ENCODE data around the gene TSFM. TPM values are rescaled to one million over a fixed set of nuclear protein-coding genes. Genes with fewer than 3 reads are reported as not detected.

The TSFM gene
- total RNA-seq, 1 donor from 2014 or later, result 53.7 TPM

GRCh38 chr12:57806677-57807076, 24.1 kb downstream of the TSFM start:
- peaks cover 7% of the 10 kb centered on the region for H3K4me1 ChIP-seq
- intact Hi-C loops (cut with micrococcal nuclease), result loop anchor here (10.0 kb wide), 1 partner anchor 98 kb away; no protein-coding TSS in a partner anchor
- H3K27ac ChIP-seq (replicated peaks), result no peak overlapping the region
- H3K27me3 ChIP-seq (ENCODE audit: low read depth), result no peaks in the 10 kb centered on the region
- no peak for DNase-seq
- peaks cover 78% of the 10 kb centered on the region for H3K36me3 ChIP-seq
- H3K4me3 ChIP-seq, result no peak overlapping the region
- TF ChIP-seq CTCF (IDR thresholded peaks at IDR 0.05; ENCODE audit: borderline replicate concordance), result no peak
- H3K9me3 ChIP-seq (replicated peaks), result no peaks in the 10 kb centered on the region

- no peak overlapping the region for H3K27ac ChIP-seq (replicated peaks)
- no peaks in the 10 kb centered on the region for H3K9me3 ChIP-seq (replicated peaks)
- H3K27me3 ChIP-seq (ENCODE audit: low read depth), result no peaks in the 10 kb centered on the region
- H3K4me1 ChIP-seq, result peaks cover 7% of the 10 kb centered on the region
- no peak for TF ChIP-seq CTCF (IDR thresholded peaks at IDR 0.05; ENCODE audit: borderline replicate concordance)
- intact Hi-C loops (cut with micrococcal nuclease), result loop anchor here (10.0 kb wide), 1 partner anchor 98 kb away; no protein-coding TSS in a partner anchor
- peaks cover 74% of the 10 kb centered on the region for H3K36me3 ChIP-seq
- no peak overlapping the region for H3K4me3 ChIP-seq
- no peak for DNase-seq
Observed at GRCh38 chr12:57807285-57807684, 24.7 kb downstream of the TSFM start.

- peaks cover 5% of the 10 kb centered on the region for H3K4me1 ChIP-seq
- H3K4me3 ChIP-seq, result no peak overlapping the region
- intact Hi-C loops (cut with micrococcal nuclease), result loop anchor here (10.0 kb wide), 1 partner anchor 96 kb away; no protein-coding TSS in a partner anchor
- TF ChIP-seq CTCF (IDR thresholded peaks at IDR 0.05; ENCODE audit: borderline replicate concordance), result no peak
- no peaks in the 10 kb centered on the region for H3K27me3 ChIP-seq (ENCODE audit: low read depth)
- no peak overlapping the region for H3K27ac ChIP-seq (replicated peaks)
- DNase-seq, result no peak
- no peaks in the 10 kb centered on the region for H3K9me3 ChIP-seq (replicated peaks)
- peaks cover 75% of the 10 kb centered on the region for H3K36me3 ChIP-seq
Observed at GRCh38 chr12:57808351-57808750, 25.8 kb downstream of the TSFM start.

GRCh38 chr12:57809425-57809824, 26.8 kb downstream of the TSFM start:
- DNase-seq, result no peak
- Histone ChIP-seq H3K27ac (replicated peaks) (no peak overlapping the region), H3K36me3 (peaks cover 75% of the 10 kb centered on the region), H3K9me3 (replicated peaks) (no peaks in the 10 kb centered on the region), H3K4me1 (peaks cover 6% of the 10 kb centered on the region), H3K4me3 (no peak overlapping the region), H3K27me3 (ENCODE audit: low read depth) (no peaks in the 10 kb centered on the region)
- intact Hi-C loops (cut with micrococcal nuclease), result loop anchor here (10.0 kb wide), 1 partner anchor 95 kb away; no protein-coding TSS in a partner anchor
- no peak for TF ChIP-seq CTCF (IDR thresholded peaks at IDR 0.05; ENCODE audit: borderline replicate concordance)

- H3K27ac ChIP-seq (replicated peaks), result no peak overlapping the region
- H3K27me3 ChIP-seq (ENCODE audit: low read depth), result no peaks in the 10 kb centered on the region
- DNase-seq, result no peak
- H3K9me3 ChIP-seq (replicated peaks), result no peaks in the 10 kb centered on the region
- TF ChIP-seq CTCF (IDR thresholded peaks at IDR 0.05; ENCODE audit: borderline replicate concordance), result no peak
- no peak overlapping the region for H3K4me3 ChIP-seq
- intact Hi-C loops (cut with micrococcal nuclease), result no loop called here
- H3K36me3 ChIP-seq, result peaks cover 74% of the 10 kb centered on the region
- peaks cover 16% of the 10 kb centered on the region for H3K4me1 ChIP-seq
Observed at GRCh38 chr12:57810450-57810849, 27.9 kb downstream of the TSFM start.
